Ovary (tissue), 3 donors: ENCODE data around the gene USP32.
"Not testable (repeated sequence)": the region's sequence is repeated elsewhere in the genome, so short reads cannot be mapped to it uniquely, and the experiment has no call there.

Experiments
- POLR2A ChIP-seq: fragments of 450-650 bp; IDR thresholded peaks from one replicate; pipeline ENCODE4 v1.6.1; 2017; ENCODE audit warnings: antibody characterized with exemption, mild to moderate bottlenecking, moderate library complexity
- TF ChIP-seq, protein P1 (sequence below), 3 donors: fragments of 450-650 bp in 2 of 3; fragments of 200-600 bp in 1 of 3; IDR thresholded peaks; one replicate each; pipeline versions ENCODE4 v1.5.1 to v1.8.0; 2016 to 2022; ENCODE audit warnings: antibody characterized with exemption in 3 of 3, mild to moderate bottlenecking in 1 of 3
- donor health status: DM: no; HTN: no; CAD: no.

DNA sequence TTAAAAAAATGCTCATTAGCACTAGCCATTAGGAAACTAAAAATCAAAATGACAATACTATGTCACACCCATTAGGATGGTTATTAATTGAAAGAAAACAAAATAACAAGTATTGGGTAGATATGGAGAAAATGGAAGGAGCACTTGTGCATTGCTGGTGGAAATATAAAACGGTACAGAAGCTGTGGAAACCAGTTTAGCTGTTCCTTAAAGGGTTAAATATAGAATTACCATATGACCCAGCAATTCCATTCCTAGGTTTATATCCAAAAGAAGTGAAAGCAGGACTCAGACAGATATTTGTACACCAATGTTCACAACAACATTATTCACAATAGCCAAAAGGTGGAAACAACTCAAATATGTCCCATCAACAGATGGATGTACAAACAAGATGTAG, 13.7 kb downstream of the USP32 start:
- TF ChIP-seq, protein P1, sequence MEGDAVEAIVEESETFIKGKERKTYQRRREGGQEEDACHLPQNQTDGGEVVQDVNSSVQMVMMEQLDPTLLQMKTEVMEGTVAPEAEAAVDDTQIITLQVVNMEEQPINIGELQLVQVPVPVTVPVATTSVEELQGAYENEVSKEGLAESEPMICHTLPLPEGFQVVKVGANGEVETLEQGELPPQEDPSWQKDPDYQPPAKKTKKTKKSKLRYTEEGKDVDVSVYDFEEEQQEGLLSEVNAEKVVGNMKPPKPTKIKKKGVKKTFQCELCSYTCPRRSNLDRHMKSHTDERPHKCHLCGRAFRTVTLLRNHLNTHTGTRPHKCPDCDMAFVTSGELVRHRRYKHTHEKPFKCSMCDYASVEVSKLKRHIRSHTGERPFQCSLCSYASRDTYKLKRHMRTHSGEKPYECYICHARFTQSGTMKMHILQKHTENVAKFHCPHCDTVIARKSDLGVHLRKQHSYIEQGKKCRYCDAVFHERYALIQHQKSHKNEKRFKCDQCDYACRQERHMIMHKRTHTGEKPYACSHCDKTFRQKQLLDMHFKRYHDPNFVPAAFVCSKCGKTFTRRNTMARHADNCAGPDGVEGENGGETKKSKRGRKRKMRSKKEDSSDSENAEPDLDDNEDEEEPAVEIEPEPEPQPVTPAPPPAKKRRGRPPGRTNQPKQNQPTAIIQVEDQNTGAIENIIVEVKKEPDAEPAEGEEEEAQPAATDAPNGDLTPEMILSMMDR (IDR thresholded peaks at IDR 0.05): not testable (repeated sequence)
- not testable (repeated sequence) for TF ChIP-seq POLR2A
